Loucy (cell line): Measurements from ENCODE around the gene DOCK10.

ENCODE experiments used
- H2AFZ ChIP-seq: fragments of 200-600 bp; sonication (generic); 2 replicates; pipeline ENCODE4 v1.6.0; 2016; ENCODE audit warnings: antibody characterized with exemption, mild to moderate bottlenecking, low read length, moderate library complexity
- H3F3A ChIP-seq: fragments of 200-600 bp; 2 replicates; pipeline ENCODE4 v1.6.0; 2016; ENCODE audit warnings: antibody characterized with exemption, low read depth, mild to moderate bottlenecking
- H3K27me3 ChIP-seq: fragments of 200-600 bp; sonication (generic); 2 replicates; pipeline ENCODE4 v1.6.1; 2014; ENCODE audit warnings: low read length, mild to moderate bottlenecking; ENCODE audit not compliant: insufficient read depth, poor library complexity, severe bottlenecking
- H3K36me3 ChIP-seq: fragments of 200-600 bp; sonication (generic); 2 replicates; pipeline ENCODE4 v1.6.1; 2016; ENCODE audit warnings: low read length; ENCODE audit not compliant: insufficient read depth
- H3K4me1 ChIP-seq: fragments of 200-600 bp; sonication (generic); 2 replicates; pipeline ENCODE4 v1.5.1; 2014; ENCODE audit warnings: low read length, mild to moderate bottlenecking; ENCODE audit not compliant: insufficient read depth, poor library complexity, severe bottlenecking
- H3K4me2 ChIP-seq: fragments of 200-600 bp; sonication (generic); 2 replicates; pipeline ENCODE4 v1.6.0; 2014; ENCODE audit warnings: antibody characterized with exemption, low read length, low read depth, mild to moderate bottlenecking; ENCODE audit not compliant: poor library complexity, severe bottlenecking
- H3K4me3 ChIP-seq: fragments of 200-600 bp; sonication (generic); 2 replicates; pipeline ENCODE4 v1.5.1; 2014; ENCODE audit warnings: low read length, mild to moderate bottlenecking, mixed read lengths; ENCODE audit not compliant: poor library complexity, severe bottlenecking
- H3K79me2 ChIP-seq: fragments of 200-600 bp; sonication (generic); 2 replicates; pipeline ENCODE4 v1.6.1; 2014; ENCODE audit warnings: low read length; ENCODE audit not compliant: insufficient read depth
- H3K9ac ChIP-seq: fragments of 200-600 bp; sonication (generic); 2 replicates; pipeline ENCODE4 v1.6.0; 2014; ENCODE audit warnings: mild to moderate bottlenecking, low read depth, low read length, moderate library complexity; ENCODE audit not compliant: poor library complexity, severe bottlenecking
- H3K9me2 ChIP-seq: fragments of 200-600 bp; sonication (generic); replicated peaks from 2 replicates; pipeline ENCODE4 v1.6.1; 2016; ENCODE audit warnings: low read depth, low read length, mixed read lengths
- H3K9me3 ChIP-seq: fragments of 200-600 bp; sonication (generic); 2 replicates; pipeline ENCODE4 v1.6.1; 2014; ENCODE audit warnings: mild to moderate bottlenecking, antibody characterized with exemption, low read length, low read depth; ENCODE audit not compliant: insufficient read depth
- H4K20me1 ChIP-seq: fragments of 200-600 bp; sonication (generic); 2 replicates; pipeline ENCODE4 v1.6.0; 2014; ENCODE audit warnings: antibody characterized with exemption, low read length, mild to moderate bottlenecking; ENCODE audit not compliant: insufficient read depth, poor library complexity, severe bottlenecking
- CTCF ChIP-seq: fragments of 200-600 bp; sonication (generic); conservative IDR thresholded peaks from 2 replicates; pipeline ENCODE4 v1.5.1; 2014; ENCODE audit warnings: mild to moderate bottlenecking, antibody characterized with exemption, low read length
- EZH2phosphoT487 ChIP-seq: fragments of 200-600 bp; IDR thresholded peaks from 2 replicates; pipeline ENCODE4 v1.6.1; 2018; ENCODE audit warnings: antibody characterized with exemption, mild to moderate bottlenecking, moderate library complexity, borderline replicate concordance

DOCK10 gene

DNA sequence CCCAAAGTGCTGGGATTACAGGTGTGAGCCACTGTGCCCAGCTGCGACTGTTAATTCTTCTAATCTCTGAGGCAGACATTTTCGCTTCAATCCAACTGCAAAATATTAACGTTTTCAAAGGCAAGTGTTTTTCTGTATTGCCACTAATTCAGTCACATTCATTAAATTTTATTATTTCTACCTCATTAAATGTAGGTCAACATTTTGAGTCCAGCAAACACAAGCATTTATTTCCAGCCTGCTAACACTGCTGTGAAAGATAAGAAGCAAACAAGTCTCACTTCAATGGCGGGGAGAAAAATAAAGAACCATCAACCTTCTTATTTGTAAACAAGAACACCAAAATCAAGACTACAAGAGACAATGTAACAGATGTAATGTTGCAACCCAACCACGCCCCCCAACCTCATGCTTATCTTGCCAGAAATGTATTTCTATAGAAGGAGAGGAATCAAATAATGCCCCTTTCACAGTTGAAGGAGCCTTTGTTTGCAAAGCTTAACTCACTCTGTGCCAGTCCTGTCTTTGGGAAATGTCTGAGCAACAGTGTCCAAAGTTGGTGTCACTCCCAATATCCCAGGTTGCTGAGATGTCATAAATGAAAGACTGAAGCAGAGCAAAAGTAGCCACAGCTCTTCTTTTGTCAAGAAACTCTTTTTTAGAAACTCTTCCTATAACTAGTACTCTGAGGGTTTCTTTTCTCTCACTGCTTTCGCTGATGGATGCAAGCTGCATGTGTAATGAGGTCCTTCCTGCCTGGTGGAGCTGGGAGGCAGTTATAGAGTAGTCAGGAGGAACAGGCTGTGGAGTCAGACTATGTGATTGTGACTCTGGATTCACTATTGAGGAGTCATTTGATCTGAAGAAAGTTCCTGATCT lies 8.6 kb downstream of the DOCK10 start:
- Histone ChIP-seq H3K36me3 (no peaks in the 10 kb centered on the region), H3K4me2 (no peak overlapping the region), H3K9me3 (no peaks in the 10 kb centered on the region), H4K20me1 (peaks cover 33% of the 10 kb centered on the region), H3K9ac (no peak overlapping the region), H3K4me1 (peaks cover 64% of the 10 kb centered on the region), H3K79me2 (peaks cover 72% of the 10 kb centered on the region), H3K4me3 (no peak overlapping the region), H3K9me2 (no peaks in the 10 kb centered on the region), H3K27me3 (no peaks in the 10 kb centered on the region), H3F3A (no peaks in the 10 kb centered on the region), H2AFZ (no peak overlapping the region)
- TF ChIP-seq CTCF (no peak), EZH2phosphoT487 (no peak)

DNA sequence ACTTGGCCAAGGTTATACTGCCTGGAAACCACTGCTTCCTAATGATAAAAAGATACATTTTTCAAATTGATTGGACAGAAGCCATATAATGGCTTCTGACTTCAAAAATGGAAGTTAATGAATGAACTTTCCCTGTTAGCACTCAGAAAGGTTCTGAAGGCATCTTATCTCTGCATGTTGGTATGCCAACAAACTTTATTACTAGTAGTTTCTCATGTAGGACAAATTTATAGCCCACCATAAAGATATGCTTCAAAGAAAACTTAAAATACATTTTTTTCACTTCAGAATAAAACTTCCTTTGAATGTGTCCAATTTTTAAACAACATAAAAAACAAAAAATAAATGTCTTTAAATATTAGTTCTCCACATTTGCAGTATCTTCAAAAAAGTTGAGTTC lies 10.0 kb downstream of the DOCK10 start:
- peaks cover 28% of the 10 kb centered on the region for H4K20me1 ChIP-seq
- no peaks in the 10 kb centered on the region for H3F3A ChIP-seq
- no peaks in the 10 kb centered on the region for H3K36me3 ChIP-seq
- no peak for TF ChIP-seq CTCF
- TF ChIP-seq EZH2phosphoT487, result no peak
- H3K79me2 ChIP-seq, result peaks cover 67% of the 10 kb centered on the region; the same call in 1 of the 2 replicates
- no peak overlapping the region for H2AFZ ChIP-seq
- no peak overlapping the region for H3K4me3 ChIP-seq
- H3K27me3 ChIP-seq, result no peaks in the 10 kb centered on the region
- H3K9me2 ChIP-seq, result no peaks in the 10 kb centered on the region
- H3K4me2 ChIP-seq, result peak overlapping the region; percentile 50
- no peak overlapping the region for H3K9ac ChIP-seq
- H3K9me3 ChIP-seq, result no peaks in the 10 kb centered on the region
- H3K4me1 ChIP-seq, result peaks cover 56% of the 10 kb centered on the region

DNA sequence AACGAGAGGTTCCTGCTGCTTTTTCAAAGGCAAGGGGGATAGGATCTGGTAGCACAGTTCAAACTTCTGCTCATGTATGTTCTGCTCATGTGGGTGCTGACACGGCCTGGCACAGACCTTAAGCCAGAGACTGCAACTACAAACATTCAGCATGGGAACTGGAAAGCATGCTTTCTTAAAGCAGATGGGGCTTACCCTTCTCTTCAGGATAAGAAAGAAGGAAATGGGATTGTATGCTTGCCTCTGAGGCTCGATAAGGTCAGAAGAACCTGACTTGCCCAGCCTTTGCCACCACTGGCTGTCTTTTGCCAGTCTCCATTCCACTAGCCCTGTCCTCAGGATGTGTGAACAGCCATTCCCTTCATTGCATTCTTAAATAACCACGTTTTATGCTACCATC lies 10.7 kb downstream of the DOCK10 start:
- Histone ChIP-seq H4K20me1 (peaks cover 25% of the 10 kb centered on the region), H3K36me3 (no peaks in the 10 kb centered on the region), H3K27me3 (no peaks in the 10 kb centered on the region), H3K9me2 (no peaks in the 10 kb centered on the region), H3K4me3 (no peak overlapping the region), H3K4me2 (peak overlapping the region; percentile 50), H3K9ac (no peak overlapping the region), H3K79me2 (peaks cover 60% of the 10 kb centered on the region; the same call in 1 of the 2 replicates), H3K9me3 (no peaks in the 10 kb centered on the region), H3K4me1 (peaks cover 56% of the 10 kb centered on the region), H3F3A (no peaks in the 10 kb centered on the region; the same call in 1 of the 2 replicates), H2AFZ (no peak overlapping the region)
- no peak for TF ChIP-seq CTCF
- no peak for TF ChIP-seq EZH2phosphoT487
